OCI-LY7 (cell line): ENCODE results near the gene OSBPL3. TPM values are rescaled to one million over a fixed set of nuclear protein-coding genes. Genes with fewer than 3 reads are reported as not detected.

Experiments
- BruUV-seq: library from RNA; stranded (reverse); fragments of 400-500 nt; replicated peaks from 2 replicates; lab custom pipeline; 2021; lab: Mats Ljungman, UMichigan
- CTCF ChIA-PET: fragments of 300-600 bp; sonication (Branson Sonifier 250); formaldehyde crosslinking; loops from one replicate; lab custom pipeline; 2022; ENCODE audit warnings: antibody characterized with exemption; ENCODE audit not compliant: unreplicated experiment; lab: Charles Lee
- POLR2A ChIA-PET: fragments of 300-600 bp; sonication (Branson Sonifier 250); formaldehyde crosslinking; loops from one replicate; lab custom pipeline; 2022; ENCODE audit warnings: antibody characterized with exemption; lab: Charles Lee
- DNase-seq: peaks from one replicate; pipeline ENCODE4 v3.0.0-alpha.2; 2015; ENCODE audit warnings: low spot score
- H2AFZ ChIP-seq: fragments of 200-600 bp; sonication (generic), shearing (Covaris generic); 2 replicates; pipeline ENCODE4 v1.6.1; 2014; ENCODE audit warnings: mild to moderate bottlenecking, antibody characterized with exemption, low read length, moderate library complexity
- H3K27ac ChIP-seq: fragments of 200-600 bp; sonication (generic); 2 replicates; pipeline ENCODE4 v1.5.1; 2014; ENCODE audit warnings: mixed run types, low read depth, mild to moderate bottlenecking, moderate library complexity, low read length, inconsistent platforms; ENCODE audit not compliant: poor library complexity, severe bottlenecking
- H3K36me3 ChIP-seq: fragments of 200-600 bp; sonication (generic); 2 replicates; pipeline ENCODE4 v1.6.1; 2014; ENCODE audit warnings: mild to moderate bottlenecking, antibody characterized with exemption, low read length, moderate library complexity, mixed read lengths; ENCODE audit not compliant: insufficient read depth
- H3K4me1 ChIP-seq: fragments of 200-600 bp; sonication (generic); 2 replicates; pipeline ENCODE4 v1.5.1; 2014; ENCODE audit warnings: mild to moderate bottlenecking, low read length; ENCODE audit not compliant: insufficient read depth, poor library complexity, severe bottlenecking
- H3K4me2 ChIP-seq: fragments of 200-600 bp; sonication (generic); 2 replicates; pipeline ENCODE4 v1.6.1; 2014; ENCODE audit warnings: mild to moderate bottlenecking, low read length
- H3K4me3 ChIP-seq: fragments of 200-600 bp; sonication (generic); 2 replicates; pipeline ENCODE4 v1.5.1; 2014; ENCODE audit warnings: mild to moderate bottlenecking, low read depth, low read length; ENCODE audit not compliant: poor library complexity, severe bottlenecking
- H3K79me2 ChIP-seq: fragments of 200-600 bp; sonication (generic); 2 replicates; pipeline ENCODE4 v1.6.1; 2016; ENCODE audit warnings: low read depth, mild to moderate bottlenecking, low read length, moderate library complexity, mixed read lengths; ENCODE audit not compliant: insufficient read depth
- H3K9me2 ChIP-seq: fragments of 200-600 bp; sonication (generic); 2 replicates; pipeline ENCODE4 v1.6.1; 2016; ENCODE audit warnings: mild to moderate bottlenecking, low read length, mixed read lengths; ENCODE audit not compliant: insufficient read depth
- H3K9me3 ChIP-seq: fragments of 200-600 bp; sonication (generic); 2 replicates; pipeline ENCODE4 v1.6.1; 2014; ENCODE audit warnings: mild to moderate bottlenecking, mixed run types, low read length, mixed read lengths
- H4K20me1 ChIP-seq: fragments of 200-600 bp; sonication (generic); 2 replicates; pipeline ENCODE4 v1.6.1; 2014; ENCODE audit warnings: mild to moderate bottlenecking, antibody characterized with exemption, low read length, moderate library complexity, mixed read lengths; ENCODE audit not compliant: insufficient read depth
- CTCF ChIP-seq: fragments of 200-600 bp; sonication (generic); conservative IDR thresholded peaks from 2 replicates; pipeline ENCODE4 v1.5.1; 2014; ENCODE audit warnings: mild to moderate bottlenecking, antibody characterized with exemption, low read length, moderate library complexity, mixed read lengths
- EZH2phosphoT487 ChIP-seq: fragments of 200-600 bp; sonication (generic); IDR thresholded peaks from 2 replicates; pipeline ENCODE4 v1.6.1; 2018; ENCODE audit warnings: low read depth, borderline replicate concordance, mild to moderate bottlenecking, mixed run types, antibody characterized with exemption, low read length, moderate library complexity, mixed read lengths
- intact Hi-C: fragments of 100-400 bp; cut with micrococcal nuclease; formaldehyde crosslinking; loops from one replicate; pipeline ENCODE4 v1.10.0; 2022; ENCODE audit not compliant: unreplicated experiment
- total RNA-seq, 2 experiments: library from RNA; depleted of rRNA in 1 of 2; stranded (reverse); fragments of >200 nt in 1 of 2; shearing (Covaris generic) in 1 of 2; gene quantifications; 2 replicates each; pipeline ENCODE4 v1.2.3, GENCODE V29; 2014 to 2022

Gene OSBPL3
- total RNA-seq, 2 experiments from 2014 or later = 28.7 to 79.9 TPM

GRCh38 chr7:24786941-24787340, 193.0 kb downstream of the OSBPL3 start:
- Histone ChIP-seq H3K4me2 (no peak overlapping the region), H3K27ac (no peak overlapping the region), H3K9me3 (peaks cover 22% of the 10 kb centered on the region), H3K36me3 (peaks cover 17% of the 10 kb centered on the region; the same call in 1 of the 2 replicates), H3K79me2 (no peaks in the 10 kb centered on the region), H3K9me2 (no peaks in the 10 kb centered on the region), H3K4me3 (no peak overlapping the region), H2AFZ (no peak overlapping the region), H3K4me1 (no peaks in the 10 kb centered on the region), H4K20me1 (no peaks in the 10 kb centered on the region)
- intact Hi-C loops = no loop called here
- no peak for TF ChIP-seq CTCF
- no peak for TF ChIP-seq EZH2phosphoT487
- ChIA-PET POLR2A (no interaction called here), CTCF (no interaction called here)
- no TSS peak for BruUV-seq
- DNase-seq = no peak

DNA sequence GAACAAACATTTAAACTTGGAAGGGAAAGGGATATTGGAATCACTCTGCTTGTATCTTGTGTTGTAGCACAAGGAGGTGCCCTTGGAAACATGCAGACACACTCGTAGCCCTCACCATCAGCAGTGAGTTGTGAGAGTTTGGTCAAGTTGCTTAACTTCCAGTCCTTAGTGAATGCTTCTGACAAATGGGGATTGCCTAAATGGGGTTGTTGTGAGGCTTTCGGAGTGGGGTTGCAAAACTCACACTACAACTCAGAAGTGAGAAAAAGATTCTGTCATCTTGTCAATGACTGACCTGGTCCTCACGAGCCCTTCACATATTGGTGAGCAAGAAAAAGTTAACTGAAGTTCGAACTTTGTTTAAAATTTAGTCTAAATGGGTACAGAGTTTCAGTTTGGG, 193.7 kb downstream of the OSBPL3 start:
- no peak for TF ChIP-seq CTCF
- no peak for TF ChIP-seq EZH2phosphoT487
- H3K9me3 ChIP-seq = peaks cover 22% of the 10 kb centered on the region
- no TSS peak for BruUV-seq
- intact Hi-C loops = no loop called here
- ChIA-PET POLR2A (interaction anchor here (0.6 kb wide), 1 partner anchor 1190 kb away, joined by 3 read pairs; no protein-coding TSS in a partner anchor), CTCF (no interaction called here)
- no peaks in the 10 kb centered on the region for H4K20me1 ChIP-seq
- no peaks in the 10 kb centered on the region for H3K79me2 ChIP-seq
- H3K4me3 ChIP-seq = no peak overlapping the region
- no peak overlapping the region for H3K27ac ChIP-seq
- H3K4me2 ChIP-seq = no peak overlapping the region
- H3K4me1 ChIP-seq = no peaks in the 10 kb centered on the region
- H3K9me2 ChIP-seq = no peaks in the 10 kb centered on the region
- H3K36me3 ChIP-seq = peaks cover 17% of the 10 kb centered on the region; the same call in 1 of the 2 replicates
- H2AFZ ChIP-seq = no peak overlapping the region
- DNase-seq = no peak

DNA sequence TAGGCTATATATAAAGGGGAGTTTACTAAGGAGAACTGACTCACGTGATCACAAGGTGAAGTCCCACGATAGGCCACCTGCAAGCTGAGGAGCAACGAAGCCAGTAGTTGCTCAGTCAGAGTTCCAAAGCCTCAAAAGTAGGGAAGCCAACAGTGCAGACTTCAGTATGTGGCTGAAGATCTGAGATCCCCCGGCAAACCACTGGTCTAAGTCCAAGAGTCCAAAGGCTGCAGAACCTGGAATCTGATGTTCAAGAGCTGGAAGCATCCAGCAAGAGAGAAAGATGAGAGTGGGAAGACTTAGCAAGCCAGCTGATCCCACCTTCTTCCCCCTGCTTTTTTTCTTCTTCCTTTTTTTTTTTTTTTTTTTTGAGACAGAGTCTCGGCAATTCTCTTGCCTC, 195.7 kb downstream of the OSBPL3 start:
- Histone ChIP-seq H4K20me1 (no peaks in the 10 kb centered on the region), H3K9me3 (peaks cover 20% of the 10 kb centered on the region), H3K9me2 (no peaks in the 10 kb centered on the region), H3K36me3 (peaks cover 17% of the 10 kb centered on the region; the same call in 1 of the 2 replicates), H2AFZ (no peak overlapping the region), H3K27ac (no peak overlapping the region), H3K4me3 (no peak overlapping the region), H3K79me2 (no peaks in the 10 kb centered on the region), H3K4me1 (peaks cover 1% of the 10 kb centered on the region), H3K4me2 (no peak overlapping the region)
- TF ChIP-seq CTCF (no peak), EZH2phosphoT487 (no peak)
- intact Hi-C loops = no loop called here
- DNase-seq = no peak
- POLR2A ChIA-PET = interaction anchor here (0.6 kb wide), 2 partner anchors 102 to 311 kb away, joined by 3 to 4 read pairs; no protein-coding TSS in a partner anchor
- CTCF ChIA-PET = no interaction called here
- BruUV-seq = no TSS peak
